H1 (cell line): ENCODE results near the gene COL2A1.

Experiments used
- BRCA1 ChIP-seq: IDR thresholded peaks from 2 replicates; pipeline ENCODE4 v1.6.1; 2012; ENCODE audit warnings: low read depth, low read length, improper control_type of control experiment
- CTCF ChIP-seq, 3 experiments: IDR thresholded peaks; 1 replicate in 2 of 3; 2 replicates in 1 of 3; pipeline versions ENCODE4 v1.5.1 to v1.6.1; 2011; ENCODE audit warnings: low read length in 3 of 3, mild to moderate bottlenecking in 3 of 3, inconsistent platforms in 2 of 3, low read depth in 1 of 3, moderate library complexity in 1 of 3; ENCODE audit not compliant: insufficient read depth in 1 of 3; ENCODE audit errors: control extremely low read depth in 1 of 3
- EGR1 ChIP-seq: IDR thresholded peaks from 2 replicates; pipeline ENCODE4 v1.6.1; 2011; ENCODE audit warnings: low read depth, low read length, borderline replicate concordance
- JUND ChIP-seq: IDR thresholded peaks from 2 replicates; pipeline ENCODE4 v1.6.1; 2011; ENCODE audit warnings: mild to moderate bottlenecking, improper control_type of control experiment, low read length
- SRF ChIP-seq: IDR thresholded peaks from 2 replicates; pipeline ENCODE4 v1.6.1; 2011; ENCODE audit warnings: mild to moderate bottlenecking, low read depth, low read length, moderate library complexity

DNA sequence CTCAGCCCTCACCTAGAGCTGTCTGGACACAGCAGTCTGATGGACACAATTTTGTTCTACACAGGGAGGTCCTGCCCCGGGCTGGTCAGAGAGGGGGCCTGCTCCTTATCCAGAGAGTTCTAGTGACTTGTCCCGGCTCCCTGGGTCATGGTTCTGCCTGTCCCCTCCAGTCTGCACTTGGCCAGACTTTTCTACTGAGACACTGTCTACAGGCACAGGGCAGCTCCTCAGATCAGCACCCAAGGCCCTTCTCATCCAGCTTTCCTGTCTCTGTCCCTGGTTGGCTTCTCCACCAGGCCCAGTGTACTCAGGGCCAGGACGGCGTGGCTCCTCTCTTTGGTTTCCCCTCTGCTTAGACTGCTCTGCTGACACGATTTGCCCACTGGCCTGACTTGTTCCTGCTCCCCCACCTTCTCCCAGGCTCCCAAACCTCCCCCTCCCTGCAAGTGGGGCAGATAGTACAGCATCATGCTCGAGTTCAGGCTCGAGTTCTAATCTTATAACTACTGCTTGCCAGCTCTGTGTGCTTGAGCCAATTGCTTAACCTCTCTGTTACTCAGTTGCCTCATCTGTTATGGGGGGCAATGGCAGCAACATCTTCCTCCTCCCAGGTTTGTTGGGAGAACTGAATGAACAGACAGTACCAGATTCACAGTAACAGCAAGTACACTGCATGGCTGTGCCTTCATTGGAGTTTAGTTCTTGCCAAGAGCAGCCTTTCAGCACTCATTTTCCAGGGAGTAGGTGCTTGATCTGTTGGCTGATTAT, 22.0 kb upstream of the COL2A1 start:
- no peak for TF ChIP-seq JUND
- TF ChIP-seq CTCF (IDR thresholded peaks at IDR 0.05; ENCODE audit: control extremely low read depth in 1 of 3, insufficient read depth in 1 of 3, low read depth in 1 of 3, low read length in 3 of 3) = no peak
- TF ChIP-seq EGR1 = no peak
- TF ChIP-seq BRCA1 = no peak
- no peak for TF ChIP-seq SRF
